GM20431 (cell line): ENCODE data around the gene SPTAN1.
"Not testable (repeated sequence)": the region's sequence is repeated elsewhere in the genome, so short reads cannot be mapped to it uniquely, and the experiment has no call there.

Experiments
- in situ Hi-C: fragments of 300-500 bp; cut with MseI, MboI; formaldehyde crosslinking; loops from one replicate; pipeline ENCODE4 v1.15.0; 2020; ENCODE audit warnings: low sequenced_read_pairs; ENCODE audit not compliant: unreplicated experiment

Gene SPTAN1

GRCh38 chr9:128628471-128629048, 76.2 kb downstream of the SPTAN1 start:
- in situ Hi-C loops, result no loop called here

GRCh38 chr9:128629136-128629535, 76.7 kb downstream of the SPTAN1 start:
- in situ Hi-C loops, result no loop called here

GRCh38 chr9:128629852-128630545, 77.6 kb downstream of the SPTAN1 start:
- in situ Hi-C loops, result no loop called here

- in situ Hi-C loops, result no loop called here
These were observed 79.2 kb downstream of the SPTAN1 start for GRCh38 chr9:128631636-128632035.

GRCh38 chr9:128632066-128632465, 79.7 kb downstream of the SPTAN1 start:
- in situ Hi-C loops, result no loop called here

- in situ Hi-C loops, result no loop called here
These were observed 80.1 kb downstream of the SPTAN1 start for GRCh38 chr9:128632486-128632885.

- in situ Hi-C loops, result no loop called here
These were observed 80.7 kb downstream of the SPTAN1 start for GRCh38 chr9:128633057-128633456.

- in situ Hi-C loops, result no loop called here
These were observed 81.2 kb downstream of the SPTAN1 start for GRCh38 chr9:128633601-128634000.

GRCh38 chr9:128634111-128634510, 81.7 kb downstream of the SPTAN1 start:
- in situ Hi-C loops, result no loop called here

- in situ Hi-C loops, result no loop called here
These were observed 82.4 kb downstream of the SPTAN1 start for GRCh38 chr9:128634651-128635262.

GRCh38 chr9:128635266-128636023, 83.1 kb downstream of the SPTAN1 start:
- in situ Hi-C loops, result no loop called here

- in situ Hi-C loops, result no loop called here
These were observed 83.6 kb downstream of the SPTAN1 start for GRCh38 chr9:128636024-128636390.

GRCh38 chr9:128636556-128637530, 84.5 kb downstream of the SPTAN1 start:
- in situ Hi-C loops, result no loop called here

- in situ Hi-C loops, result no loop called here
These were observed 85.3 kb downstream of the SPTAN1 start for GRCh38 chr9:128637656-128638055.

GRCh38 chr9:128638580-128638979, 86.2 kb downstream of the SPTAN1 start:
- in situ Hi-C loops, result no loop called here

GRCh38 chr9:128640603-128641002, 88.2 kb downstream of the SPTAN1 start:
- in situ Hi-C loops, result no loop called here

- in situ Hi-C loops, result no loop called here
These were observed 90.4 kb downstream of the SPTAN1 start for GRCh38 chr9:128642675-128643245.

GRCh38 chr9:128643519-128644300, 91.3 kb downstream of the SPTAN1 start:
- in situ Hi-C loops, result no loop called here

GRCh38 chr9:128648206-128648605, 95.8 kb downstream of the SPTAN1 start:
- in situ Hi-C loops, result not testable (repeated sequence)
